Measurements from ENCODE around the gene SLC37A3. TPM values are rescaled to one million over a fixed set of nuclear protein-coding genes. Genes with fewer than 3 reads are reported as not detected.

Gene SLC37A3
- total RNA-seq, 2 experiments from 2014 or later: 8.0 to 10.0 TPM

- Histone ChIP-seq H2AFZ (ENCODE audit: low read length) (no peak overlapping the region), H3K79me2 (ENCODE audit: insufficient read depth, low read depth, low read length) (no peaks in the 10 kb centered on the region), H3K9me2 (ENCODE audit: insufficient read depth, low read length) (no peaks in the 10 kb centered on the region), H3K4me1 (ENCODE audit: insufficient read depth, low read length, poor library complexity, severe bottlenecking) (no peaks in the 10 kb centered on the region), H3K4me3 (ENCODE audit: low read depth, low read length, poor library complexity, severe bottlenecking) (no peak overlapping the region), H3K9me3 (ENCODE audit: low read length) (no peaks in the 10 kb centered on the region), H3K36me3 (ENCODE audit: insufficient read depth, low read length) (no peaks in the 10 kb centered on the region), H4K20me1 (ENCODE audit: insufficient read depth, low read length) (no peaks in the 10 kb centered on the region), H3K4me2 (ENCODE audit: low read length) (no peak overlapping the region), H3K27ac (ENCODE audit: low read depth, low read length, poor library complexity, severe bottlenecking) (no peak overlapping the region)
- intact Hi-C loops (cut with micrococcal nuclease; ENCODE audit: unreplicated experiment): no loop called here
- ChIA-PET CTCF (ENCODE audit: unreplicated experiment) (no interaction called here), POLR2A (no interaction called here)
- TF ChIP-seq EZH2phosphoT487 (IDR thresholded peaks at IDR 0.05; ENCODE audit: borderline replicate concordance, low read depth, low read length): no peak
- DNase-seq (ENCODE audit: low spot score): no peak
- no TSS peak for BruUV-seq (replicated peaks)
Measured at GRCh38 chr7:140317999-140318398, 80.3 kb downstream of the SLC37A3 start.

- Histone ChIP-seq H3K36me3 (ENCODE audit: insufficient read depth, low read length) (no peaks in the 10 kb centered on the region), H3K79me2 (ENCODE audit: insufficient read depth, low read depth, low read length) (no peaks in the 10 kb centered on the region), H3K4me1 (ENCODE audit: insufficient read depth, low read length, poor library complexity, severe bottlenecking) (no peaks in the 10 kb centered on the region), H2AFZ (ENCODE audit: low read length) (no peak overlapping the region), H4K20me1 (ENCODE audit: insufficient read depth, low read length) (no peaks in the 10 kb centered on the region), H3K4me2 (ENCODE audit: low read length) (no peak overlapping the region), H3K27ac (ENCODE audit: low read depth, low read length, poor library complexity, severe bottlenecking) (no peak overlapping the region), H3K4me3 (ENCODE audit: low read depth, low read length, poor library complexity, severe bottlenecking) (no peak overlapping the region), H3K9me2 (ENCODE audit: insufficient read depth, low read length) (no peaks in the 10 kb centered on the region), H3K9me3 (ENCODE audit: low read length) (no peaks in the 10 kb centered on the region)
- DNase-seq (ENCODE audit: low spot score): no peak
- CTCF ChIA-PET (ENCODE audit: unreplicated experiment): no interaction called here
- intact Hi-C loops (cut with micrococcal nuclease; ENCODE audit: unreplicated experiment): no loop called here
- TF ChIP-seq CTCF (conservative IDR thresholded peaks at IDR 0.05; ENCODE audit: low read length) (no peak), EZH2phosphoT487 (IDR thresholded peaks at IDR 0.05; ENCODE audit: borderline replicate concordance, low read depth, low read length) (no peak)
- POLR2A ChIA-PET: no interaction called here
- BruUV-seq (replicated peaks): no TSS peak
Measured at GRCh38 chr7:140317597-140317996, 80.7 kb downstream of the SLC37A3 start.

- Histone ChIP-seq H3K4me3 (ENCODE audit: low read depth, low read length, poor library complexity, severe bottlenecking) (no peak overlapping the region), H3K36me3 (ENCODE audit: insufficient read depth, low read length) (no peaks in the 10 kb centered on the region), H3K9me3 (ENCODE audit: low read length) (0 out of 2 replicates have a peak, but pooled peaks cover 5% of the 10 kb centered on the region), H4K20me1 (ENCODE audit: insufficient read depth, low read length) (no peaks in the 10 kb centered on the region), H3K4me2 (ENCODE audit: low read length) (no peak overlapping the region), H3K79me2 (ENCODE audit: insufficient read depth, low read depth, low read length) (no peaks in the 10 kb centered on the region), H3K9me2 (ENCODE audit: insufficient read depth, low read length) (no peaks in the 10 kb centered on the region), H3K4me1 (ENCODE audit: insufficient read depth, low read length, poor library complexity, severe bottlenecking) (no peaks in the 10 kb centered on the region), H3K27ac (ENCODE audit: low read depth, low read length, poor library complexity, severe bottlenecking) (no peak overlapping the region), H2AFZ (ENCODE audit: low read length) (no peak overlapping the region)
- TF ChIP-seq EZH2phosphoT487 (IDR thresholded peaks at IDR 0.05; ENCODE audit: borderline replicate concordance, low read depth, low read length) (no peak), CTCF (conservative IDR thresholded peaks at IDR 0.05; ENCODE audit: low read length) (no peak)
- no TSS peak for BruUV-seq (replicated peaks)
- DNase-seq (ENCODE audit: low spot score): no peak
- intact Hi-C loops (cut with micrococcal nuclease; ENCODE audit: unreplicated experiment): no loop called here
- ChIA-PET CTCF (ENCODE audit: unreplicated experiment) (no interaction called here), POLR2A (interaction anchor here (0.6 to 1.0 kb wide), 2 partner anchors 13 to 1495 kb away, joined by 3 to 4 read pairs; no protein-coding TSS in a partner anchor)
Measured at GRCh38 chr7:140316165-140316661, 82.1 kb downstream of the SLC37A3 start.
